ENCODE results near the gene ZC3H7A.

ZC3H7A gene

GRCh38 chr16:11726008-11726407 is 71.0 kb downstream of the ZC3H7A start:
- CTCF ChIA-PET = interaction anchor here (0.7 kb wide), 2 partner anchors 111 to 335 kb away, joined by 3 to 4 read pairs; no protein-coding TSS in a partner anchor

GRCh38 chr16:11725457-11725856 is 71.6 kb downstream of the ZC3H7A start:
- TF ChIP-seq CTCF (conservative IDR thresholded peaks at IDR 0.05; ENCODE audit: low read depth) = no peak
- no peak overlapping the region for H3K27ac ChIP-seq
- no peak for DNase-seq (ENCODE audit: low spot score)
- CTCF ChIA-PET = interaction anchor here (0.7 kb wide), 1 partner anchor 110 kb away, joined by 3 read pairs; no protein-coding TSS in a partner anchor
- POLR2A ChIA-PET (ENCODE audit: low non-redundant PET) = no interaction called here

More at GRCh38 chr16:11726008-11726407, 71.0 kb downstream of the ZC3H7A start:
- DNase-seq (ENCODE audit: low spot score) = no peak
- TF ChIP-seq CTCF (conservative IDR thresholded peaks at IDR 0.05; ENCODE audit: low read depth) = no peak
- no peak overlapping the region for H3K27ac ChIP-seq
- POLR2A ChIA-PET (ENCODE audit: low non-redundant PET) = no interaction called here

- ChIA-PET CTCF (interaction anchor here (1.2 kb wide), 1 partner anchor 8 kb away, joined by 3 read pairs; no protein-coding TSS in a partner anchor), POLR2A (ENCODE audit: low non-redundant PET) (interaction anchor here (0.7 kb wide), 1 partner anchor 124 kb away, joined by 5 read pairs; no protein-coding TSS in a partner anchor)
- TF ChIP-seq CTCF (conservative IDR thresholded peaks at IDR 0.05; ENCODE audit: low read depth) = no peak
- no peak overlapping the region for H3K27ac ChIP-seq
- no peak for DNase-seq (ENCODE audit: low spot score)
Observed at GRCh38 chr16:11722468-11722808, 74.6 kb downstream of the ZC3H7A start.

GRCh38 chr16:11721781-11722467 is 75.1 kb downstream of the ZC3H7A start:
- ChIA-PET CTCF (interaction anchor here (1.2 kb wide), 1 partner anchor 8 kb away, joined by 3 read pairs; no protein-coding TSS in a partner anchor), POLR2A (ENCODE audit: low non-redundant PET) (no interaction called here)
- no peak for DNase-seq (ENCODE audit: low spot score)
- no peak for TF ChIP-seq CTCF (conservative IDR thresholded peaks at IDR 0.05; ENCODE audit: low read depth)
- H3K27ac ChIP-seq = no peak overlapping the region

GRCh38 chr16:11719762-11720161 is 77.3 kb downstream of the ZC3H7A start:
- no peak for TF ChIP-seq CTCF (conservative IDR thresholded peaks at IDR 0.05; ENCODE audit: low read depth)
- POLR2A ChIA-PET (ENCODE audit: low non-redundant PET) = interaction anchor here (1.2 kb wide), 1 partner anchor 15 kb away, joined by 3 read pairs; no protein-coding TSS in a partner anchor
- DNase-seq (ENCODE audit: low spot score) = no peak
- CTCF ChIA-PET = interaction anchor here (0.6 kb wide), 1 partner anchor 71 kb away, joined by 3 read pairs; no protein-coding TSS in a partner anchor
- H3K27ac ChIP-seq = no peak overlapping the region

- H3K27ac ChIP-seq = no peak overlapping the region
- POLR2A ChIA-PET (ENCODE audit: low non-redundant PET) = interaction anchor here (1.2 kb wide), 1 partner anchor 16 kb away, joined by 3 read pairs; no protein-coding TSS in a partner anchor
Observed at GRCh38 chr16:11719171-11719570, 77.9 kb downstream of the ZC3H7A start.

More at GRCh38 chr16:11719171-11719570, 77.9 kb downstream of the ZC3H7A start:
- TF ChIP-seq CTCF (conservative IDR thresholded peaks at IDR 0.05; ENCODE audit: low read depth) = no peak
- DNase-seq (ENCODE audit: low spot score) = no peak
- CTCF ChIA-PET = interaction anchor here (0.6 kb wide), 2 partner anchors 70 to 221 kb away, joined by 3 to 6 read pairs; no protein-coding TSS in a partner anchor

All from RWPE1 (cell line).